Karpas-422 (cell line): Measurements from ENCODE around the gene MACROD2. TPM values are rescaled to one million over a fixed set of nuclear protein-coding genes. Genes with fewer than 3 reads are reported as not detected.

Source experiments
- DNase-seq: peaks from one replicate; pipeline ENCODE4 v3.0.0-alpha.2; 2015
- H2AFZ ChIP-seq: fragments of 200-600 bp; sonication (generic); 2 replicates; pipeline ENCODE4 v1.6.1; 2014; ENCODE audit warnings: antibody characterized with exemption, low read length, mixed read lengths
- H3K27ac ChIP-seq: fragments of 200-600 bp; sonication (generic); 2 replicates; pipeline ENCODE4 v1.5.1; 2014; ENCODE audit warnings: mild to moderate bottlenecking, low read length, moderate library complexity
- H3K27me3 ChIP-seq: fragments of 200-600 bp; sonication (generic); 2 replicates; pipeline ENCODE4 v1.6.1; 2014; ENCODE audit warnings: low read length, mixed read lengths
- H3K36me3 ChIP-seq: fragments of 200-600 bp; sonication (generic); 2 replicates; pipeline ENCODE4 v1.6.1; 2014; ENCODE audit warnings: low read length, mixed read lengths; ENCODE audit not compliant: insufficient read depth
- H3K4me1 ChIP-seq: fragments of 200-600 bp; sonication (generic); 2 replicates; pipeline ENCODE4 v1.6.1; 2014; ENCODE audit warnings: mild to moderate bottlenecking, low read length, mixed read lengths
- H3K4me2 ChIP-seq: fragments of 200-600 bp; sonication (generic); 2 replicates; pipeline ENCODE4 v1.6.1; 2014; ENCODE audit warnings: low read length, low read depth, mild to moderate bottlenecking; ENCODE audit not compliant: poor library complexity, severe bottlenecking
- H3K4me3 ChIP-seq: fragments of 200-600 bp; sonication (generic); 2 replicates; pipeline ENCODE4 v1.5.1; 2014; ENCODE audit warnings: mild to moderate bottlenecking, antibody characterized with exemption, low read length, mixed read lengths
- H3K79me2 ChIP-seq: fragments of 200-600 bp; sonication (generic); 2 replicates; pipeline ENCODE4 v1.6.1; 2014; ENCODE audit warnings: mild to moderate bottlenecking, low read length, mixed read lengths
- H3K9ac ChIP-seq: fragments of 200-600 bp; sonication (generic); 2 replicates; pipeline ENCODE4 v1.6.0; 2014; ENCODE audit warnings: low read length
- H3K9me2 ChIP-seq: fragments of 200-600 bp; sonication (generic), shearing (Covaris generic); replicated peaks from 2 replicates; pipeline ENCODE4 v1.6.0; 2014; ENCODE audit warnings: mild to moderate bottlenecking, low read length, moderate library complexity; ENCODE audit not compliant: insufficient read depth
- H3K9me3 ChIP-seq: fragments of 300-700, 200-600 bp; sonication (generic); 2 replicates; pipeline ENCODE4 v1.6.1; 2014; ENCODE audit warnings: low read length, mixed read lengths
- H4K20me1 ChIP-seq: fragments of 200-600 bp; sonication (generic); 2 replicates; pipeline ENCODE4 v1.6.1; 2014; ENCODE audit warnings: mild to moderate bottlenecking, antibody characterized with exemption, low read length, low read depth; ENCODE audit not compliant: insufficient read depth
- total RNA-seq: library from RNA; depleted of rRNA; stranded (reverse); fragments of >200 nt; shearing (Covaris generic); gene quantifications from 2 replicates; pipeline ENCODE4 v1.2.3, GENCODE V29; 2014; ENCODE audit warnings: low replicate concordance

Gene MACROD2
- total RNA-seq, 1 experiment from 2014 or later = 0.15 TPM

DNA sequence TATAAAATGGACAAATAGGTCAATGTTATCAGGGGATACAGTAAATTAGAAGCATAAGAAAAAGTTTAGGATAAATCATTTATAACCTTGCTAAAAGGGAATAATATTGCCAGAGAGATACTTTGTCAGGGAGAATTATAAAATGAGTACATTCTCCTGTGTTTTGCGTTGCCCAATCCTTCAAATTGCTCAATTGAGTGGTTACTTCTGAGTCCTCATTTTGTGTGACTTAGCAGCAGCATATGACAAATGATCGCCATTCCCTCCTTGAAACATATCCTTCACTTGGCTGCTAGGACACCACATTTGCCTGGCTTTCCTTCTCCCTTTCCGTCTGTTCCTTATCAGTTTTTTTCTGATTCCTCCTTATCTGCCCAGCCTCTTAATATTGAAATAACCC, 448.8 kb downstream of the MACROD2 start:
- Histone ChIP-seq H2AFZ (no peak overlapping the region), H3K27me3 (no peaks in the 10 kb centered on the region), H3K9ac (no peak overlapping the region), H3K9me3 (no peaks in the 10 kb centered on the region), H3K4me3 (no peak overlapping the region), H3K36me3 (no peaks in the 10 kb centered on the region), H3K9me2 (no peaks in the 10 kb centered on the region), H3K4me1 (no peaks in the 10 kb centered on the region), H3K27ac (no peak overlapping the region), H3K4me2 (no peak overlapping the region), H3K79me2 (no peaks in the 10 kb centered on the region), H4K20me1 (no peaks in the 10 kb centered on the region)
- DNase-seq = no peak

GRCh38 chr20:14445310-14445709, 450.0 kb downstream of the MACROD2 start:
- no peak overlapping the region for H3K27ac ChIP-seq
- H3K9ac ChIP-seq = no peak overlapping the region
- H3K79me2 ChIP-seq = no peaks in the 10 kb centered on the region
- H3K4me1 ChIP-seq = no peaks in the 10 kb centered on the region
- no peak overlapping the region for H3K4me2 ChIP-seq
- H2AFZ ChIP-seq = no peak overlapping the region
- H3K9me3 ChIP-seq = no peaks in the 10 kb centered on the region
- no peak for DNase-seq
- H3K4me3 ChIP-seq = no peak overlapping the region
- no peaks in the 10 kb centered on the region for H3K9me2 ChIP-seq
- no peaks in the 10 kb centered on the region for H4K20me1 ChIP-seq
- H3K36me3 ChIP-seq = no peaks in the 10 kb centered on the region
- H3K27me3 ChIP-seq = no peaks in the 10 kb centered on the region

DNA sequence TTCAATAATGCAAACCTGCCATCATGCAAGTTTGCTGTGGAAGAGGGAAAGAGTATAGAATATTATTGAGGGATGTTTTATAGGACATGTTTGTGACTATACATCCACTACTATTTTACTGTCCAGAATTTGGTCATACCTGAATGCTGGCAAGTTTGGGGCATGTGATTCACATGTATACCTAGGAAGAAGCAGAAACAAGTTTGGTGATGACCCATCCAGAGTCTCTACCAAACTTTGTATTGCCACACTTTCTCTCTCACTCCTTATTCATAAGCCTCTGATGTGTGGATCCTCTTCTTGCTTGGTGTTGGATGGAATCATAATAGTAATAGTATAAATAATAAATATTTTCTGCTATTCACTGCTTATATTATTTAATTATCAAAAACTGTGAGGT, 450.6 kb downstream of the MACROD2 start:
- Histone ChIP-seq H3K9me2 (no peaks in the 10 kb centered on the region), H3K27ac (no peak overlapping the region), H2AFZ (no peak overlapping the region), H3K9ac (no peak overlapping the region), H3K9me3 (no peaks in the 10 kb centered on the region), H3K4me3 (no peak overlapping the region), H3K4me1 (no peaks in the 10 kb centered on the region), H3K27me3 (no peaks in the 10 kb centered on the region), H3K4me2 (no peak overlapping the region), H4K20me1 (no peaks in the 10 kb centered on the region), H3K79me2 (no peaks in the 10 kb centered on the region), H3K36me3 (no peaks in the 10 kb centered on the region)
- no peak for DNase-seq

DNA sequence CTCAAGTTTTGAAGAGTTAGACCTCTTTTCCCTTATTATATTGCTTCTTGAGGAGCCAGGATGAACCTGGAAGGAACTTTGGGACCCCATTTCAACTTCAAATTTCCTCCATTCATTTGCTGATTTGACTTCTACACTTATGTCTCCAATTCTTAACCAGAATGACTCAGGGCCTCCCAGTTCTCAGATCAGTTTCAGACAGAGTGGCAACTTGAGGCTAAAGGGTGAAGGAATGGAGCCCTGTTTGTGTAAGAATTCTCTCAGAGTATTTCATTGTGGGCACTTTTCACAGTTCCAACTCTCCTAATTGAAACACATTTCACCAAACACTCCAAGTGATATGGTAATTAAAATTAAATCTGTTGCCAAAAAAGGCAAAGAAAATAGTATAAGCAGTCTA, 451.1 kb downstream of the MACROD2 start:
- H3K9me2 ChIP-seq = no peaks in the 10 kb centered on the region
- no peak overlapping the region for H3K4me3 ChIP-seq
- no peak overlapping the region for H3K27ac ChIP-seq
- no peaks in the 10 kb centered on the region for H4K20me1 ChIP-seq
- no peaks in the 10 kb centered on the region for H3K27me3 ChIP-seq
- no peak overlapping the region for H2AFZ ChIP-seq
- H3K79me2 ChIP-seq = no peaks in the 10 kb centered on the region
- no peak for DNase-seq
- H3K9ac ChIP-seq = no peak overlapping the region
- no peaks in the 10 kb centered on the region for H3K36me3 ChIP-seq
- H3K4me2 ChIP-seq = no peak overlapping the region
- H3K9me3 ChIP-seq = no peaks in the 10 kb centered on the region
- H3K4me1 ChIP-seq = no peaks in the 10 kb centered on the region

DNA sequence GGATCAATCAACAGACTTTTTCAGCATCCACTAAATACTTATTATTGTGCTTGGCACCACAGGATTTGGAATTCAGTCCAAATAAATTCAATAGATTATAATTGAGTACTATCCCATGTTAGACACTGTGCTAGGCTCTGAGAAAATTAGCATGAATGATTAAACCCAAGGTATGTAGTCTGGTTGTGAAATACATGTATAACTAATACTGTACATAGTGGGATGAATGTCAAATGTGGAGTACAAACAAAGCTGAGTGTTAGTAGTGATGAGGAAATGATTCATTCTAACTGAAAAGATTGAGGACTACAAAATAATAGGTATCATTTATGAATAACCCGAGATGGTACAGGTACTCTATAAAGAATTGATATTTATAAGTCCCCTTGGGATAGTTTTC, 454.0 kb downstream of the MACROD2 start:
- H3K79me2 ChIP-seq = no peaks in the 10 kb centered on the region
- H3K27ac ChIP-seq = no peak overlapping the region
- no peaks in the 10 kb centered on the region for H3K9me2 ChIP-seq
- H3K9ac ChIP-seq = no peak overlapping the region
- H3K4me3 ChIP-seq = no peak overlapping the region
- H3K36me3 ChIP-seq = no peaks in the 10 kb centered on the region
- no peak overlapping the region for H2AFZ ChIP-seq
- no peaks in the 10 kb centered on the region for H3K4me1 ChIP-seq
- H3K9me3 ChIP-seq = no peaks in the 10 kb centered on the region
- no peaks in the 10 kb centered on the region for H3K27me3 ChIP-seq
- H3K4me2 ChIP-seq = no peak overlapping the region
- no peak for DNase-seq
- no peaks in the 10 kb centered on the region for H4K20me1 ChIP-seq

DNA sequence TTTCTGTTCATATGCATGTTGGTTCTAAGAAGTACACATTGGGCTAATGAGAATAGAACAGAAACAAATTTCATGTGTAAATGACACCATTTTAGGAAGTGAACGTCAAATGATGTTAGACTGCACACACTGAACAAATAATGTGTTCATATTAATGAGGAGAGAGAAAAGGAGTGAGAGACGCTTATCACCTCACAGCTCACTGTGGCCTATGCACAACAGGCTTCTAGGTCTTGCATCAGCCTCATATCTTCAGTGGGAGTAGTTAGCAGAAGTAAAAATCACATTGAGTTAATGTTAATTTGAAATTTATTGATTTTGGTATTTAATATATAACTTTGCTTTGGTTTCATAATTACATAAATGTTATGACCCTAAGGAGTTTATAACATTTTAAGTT, 454.9 kb downstream of the MACROD2 start:
- Histone ChIP-seq H3K4me3 (no peak overlapping the region), H3K9ac (no peak overlapping the region)

DNA sequence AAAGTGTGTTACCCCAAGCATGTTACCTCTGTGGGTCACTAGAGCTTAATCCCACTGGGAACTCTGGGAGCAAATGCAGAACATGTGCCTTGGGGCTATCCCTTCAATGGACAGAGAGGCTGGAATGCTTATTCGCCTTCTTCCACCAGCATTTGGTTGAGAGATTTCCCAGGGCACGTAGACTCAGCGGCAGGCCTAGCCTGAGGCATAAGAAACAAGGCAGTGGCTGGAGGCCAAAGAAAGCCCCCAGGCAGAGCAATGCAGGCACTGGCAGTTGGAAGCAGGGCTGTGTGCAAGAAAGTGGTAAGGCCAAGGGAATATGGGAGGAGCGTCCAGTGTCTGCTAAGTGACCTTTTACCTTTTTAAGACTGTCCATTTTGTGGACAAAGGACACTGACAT, 456.1 kb downstream of the MACROD2 start:
- H3K79me2 ChIP-seq = no peaks in the 10 kb centered on the region
- no peaks in the 10 kb centered on the region for H3K27me3 ChIP-seq
- no peak overlapping the region for H3K4me3 ChIP-seq
- H3K36me3 ChIP-seq = no peaks in the 10 kb centered on the region
- no peaks in the 10 kb centered on the region for H3K9me3 ChIP-seq
- H3K4me2 ChIP-seq = no peak overlapping the region
- no peak for DNase-seq
- H3K27ac ChIP-seq = no peak overlapping the region
- H4K20me1 ChIP-seq = no peaks in the 10 kb centered on the region
- H3K9me2 ChIP-seq = no peaks in the 10 kb centered on the region
- H2AFZ ChIP-seq = no peak overlapping the region
- no peak overlapping the region for H3K9ac ChIP-seq
- no peaks in the 10 kb centered on the region for H3K4me1 ChIP-seq

More for the DNA sequence above, 454.9 kb downstream of the MACROD2 start:
- Histone ChIP-seq H3K27me3 (no peaks in the 10 kb centered on the region), H3K4me2 (no peak overlapping the region), H3K9me3 (no peaks in the 10 kb centered on the region), H3K36me3 (no peaks in the 10 kb centered on the region), H3K9me2 (no peaks in the 10 kb centered on the region), H4K20me1 (no peaks in the 10 kb centered on the region), H3K79me2 (no peaks in the 10 kb centered on the region), H3K27ac (no peak overlapping the region), H3K4me1 (no peaks in the 10 kb centered on the region), H2AFZ (no peak overlapping the region)
- no peak for DNase-seq

GRCh38 chr20:14453259-14453658, 457.9 kb downstream of the MACROD2 start:
- Histone ChIP-seq H3K27me3 (no peaks in the 10 kb centered on the region), H3K9me3 (no peaks in the 10 kb centered on the region), H4K20me1 (no peaks in the 10 kb centered on the region), H3K79me2 (no peaks in the 10 kb centered on the region), H2AFZ (no peak overlapping the region), H3K36me3 (no peaks in the 10 kb centered on the region), H3K4me1 (no peaks in the 10 kb centered on the region), H3K4me2 (no peak overlapping the region), H3K9me2 (no peaks in the 10 kb centered on the region), H3K4me3 (no peak overlapping the region), H3K9ac (no peak overlapping the region), H3K27ac (no peak overlapping the region)
- DNase-seq = no peak

- H3K4me2 ChIP-seq = no peak overlapping the region
- H3K27ac ChIP-seq = no peak overlapping the region
- DNase-seq = no peak
- no peaks in the 10 kb centered on the region for H3K27me3 ChIP-seq
- no peaks in the 10 kb centered on the region for H4K20me1 ChIP-seq
- no peaks in the 10 kb centered on the region for H3K9me3 ChIP-seq
- no peak overlapping the region for H2AFZ ChIP-seq
- no peaks in the 10 kb centered on the region for H3K4me1 ChIP-seq
- H3K9me2 ChIP-seq = no peaks in the 10 kb centered on the region
- H3K4me3 ChIP-seq = no peak overlapping the region
- H3K79me2 ChIP-seq = no peaks in the 10 kb centered on the region
- H3K36me3 ChIP-seq = no peaks in the 10 kb centered on the region
- H3K9ac ChIP-seq = no peak overlapping the region
These were observed 459.0 kb downstream of the MACROD2 start for GRCh38 chr20:14454296-14454695.
